ENCODE data around the gene DNAH2. TPM values are rescaled to one million over a fixed set of nuclear protein-coding genes. Genes with fewer than 3 reads are reported as not detected.

DNAH2 gene
- total and polyA plus RNA-seq, 2 of the 4 experiments (the other 2 are of a cell fraction): under 0.01 to 0.02 TPM

- DNase-seq: no peak
- Histone ChIP-seq H2BK20ac (ENCODE audit: low read depth, low read length) (no peak overlapping the region), H4K20me1 (ENCODE audit: insufficient read depth, low read length) (no peaks in the 10 kb centered on the region; the same call in 1 of the 2 replicates), H3K23ac (ENCODE audit: low read depth, low read length) (0 out of 2 replicates have a peak overlapping the region, but pooled peaks have one; percentile 10), H4K8ac (ENCODE audit: low read depth in 2 of 2, low read length in 2 of 2) (no peak overlapping the region), H3K4me3 (ENCODE audit: insufficient read depth, low read depth, low read length) (no peak overlapping the region), H3K4me1 (ENCODE audit: control insufficient read depth, insufficient read depth, low read length) (no peaks in the 10 kb centered on the region; the same call in 1 of the 2 replicates), H3K4me2 (ENCODE audit: low read depth, low read length) (no peak overlapping the region), H2BK15ac (ENCODE audit: low read depth, low read length) (no peak overlapping the region), H3K9me3 (ENCODE audit: control insufficient read depth, insufficient read depth, low read length) (no peaks in the 10 kb centered on the region), H3K14ac (replicated peaks; ENCODE audit: low read depth, low read length) (no peak overlapping the region), H3K79me1 (ENCODE audit: low read depth in 1 of 2, low read length in 2 of 2) (no peaks in the 10 kb centered on the region), H3K18ac (ENCODE audit: low read depth, low read length) (no peak overlapping the region), H3K27me3 (ENCODE audit: control insufficient read depth, insufficient read depth, low read length) (peaks cover 13% of the 10 kb centered on the region), H3K9ac (ENCODE audit: low read depth, low read length) (no peak overlapping the region), H3K9me1 (ENCODE audit: insufficient read depth, low read length) (no peaks in the 10 kb centered on the region), H2AK9ac (replicated peaks; ENCODE audit: low read depth, low read length, poor library complexity) (no peak overlapping the region), H2AFZ (replicated peaks; ENCODE audit: low read length, poor library complexity) (no peak overlapping the region), H3K27ac (ENCODE audit: insufficient read depth, low read length) (no peak overlapping the region), H2BK120ac (ENCODE audit: low read depth, low read length) (no peak overlapping the region), H4K91ac (ENCODE audit: insufficient read depth, low read depth, low read length) (no peak overlapping the region), H3K4ac (ENCODE audit: low read depth, low read length) (no peak overlapping the region), H3K36me3 (ENCODE audit: control insufficient read depth, insufficient read depth, low read length) (no peaks in the 10 kb centered on the region), H2AK5ac (ENCODE audit: low read depth, low read length) (no peak overlapping the region), H4K5ac (ENCODE audit: low read depth, low read length) (no peak overlapping the region), H3K56ac (ENCODE audit: extremely low read depth, insufficient read depth, low read length) (no peak overlapping the region), H2BK5ac (ENCODE audit: low read depth, low read length, poor library complexity, severe bottlenecking) (no peak overlapping the region)
- peak; percentile 35 for ATAC-seq (ENCODE audit: low read depth)
- CTCF ChIA-PET: interaction anchor here (0.5 to 1.2 kb wide), 3 partner anchors 8 to 165 kb away, joined by 3 read pairs; no protein-coding TSS in a partner anchor
- in situ Hi-C loops (cut with MboI; ENCODE audit: low sequenced_read_pairs) (no loop called here), intact Hi-C loops (cut with micrococcal nuclease) (no loop called here), dilution Hi-C loops (cut with HindIII; ENCODE audit: low sequenced_read_pairs, unreplicated experiment) (no loop called here)
- POLR2A ChIA-PET (ENCODE audit: unreplicated experiment): no interaction called here
- 36% methylated on average over 7 of the region's 12 CpGs; no CpG with 5 or more reads in 1 of the 2 experiments for WGBS, 2 experiments (ENCODE audit: extremely low coverage in 2 of 2, insufficient read length in 1 of 2)
- BruUV-seq (replicated peaks): no TSS peak
- TF ChIP-seq RAD21 (IDR thresholded peaks at IDR 0.05; ENCODE audit: low read length) (peak; percentile 21; the same call in 1 of the 2 replicates), FOS (IDR thresholded peaks at IDR 0.05; ENCODE audit: low read depth, low read length) (no peak), BHLHE40 (IDR thresholded peaks at IDR 0.05; ENCODE audit: low read depth, low read length) (0 out of 2 replicates have a peak, but pooled peaks have one; percentile 13)
Observed at GRCh38 chr17:7825206-7825990, 107.9 kb downstream of the DNAH2 start.
